SH-SY5Y (cell line): ENCODE results near the gene PSMC1.

Experiments used
- GATA2 ChIP-seq: IDR thresholded peaks from 2 replicates; pipeline ENCODE4 v1.6.1; 2011; ENCODE audit warnings: mild to moderate bottlenecking, low read depth, low read length
- GATA3 ChIP-seq: IDR thresholded peaks from 2 replicates; pipeline ENCODE4 v1.6.1; 2011; ENCODE audit warnings: low read depth, mild to moderate bottlenecking, low read length, moderate library complexity

DNA sequence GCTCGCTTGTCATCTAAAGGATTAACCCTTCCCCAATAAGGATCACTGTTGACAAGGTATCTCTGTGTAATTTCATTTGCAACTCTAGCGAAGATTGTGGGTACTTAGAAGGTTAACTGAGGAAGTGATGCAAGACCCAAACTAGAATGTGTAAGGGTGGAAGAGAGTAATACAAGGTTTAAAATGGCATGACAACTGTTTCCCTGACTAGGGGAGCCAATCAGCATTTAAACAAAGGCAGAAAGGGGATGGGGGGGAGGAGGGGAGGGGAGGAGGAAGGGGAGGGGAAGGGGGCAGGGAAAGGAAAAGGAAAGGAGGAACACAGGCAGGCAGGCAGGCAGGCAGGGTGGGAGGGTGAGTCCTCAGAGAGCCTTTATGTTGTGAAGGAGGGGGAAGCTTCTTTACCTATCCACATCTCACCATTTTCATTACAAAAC, 44.3 kb downstream of the PSMC1 start:
- TF ChIP-seq GATA3 (no peak), GATA2 (no peak)
